ENCODE measurements around the gene SETBP1.

DNA sequence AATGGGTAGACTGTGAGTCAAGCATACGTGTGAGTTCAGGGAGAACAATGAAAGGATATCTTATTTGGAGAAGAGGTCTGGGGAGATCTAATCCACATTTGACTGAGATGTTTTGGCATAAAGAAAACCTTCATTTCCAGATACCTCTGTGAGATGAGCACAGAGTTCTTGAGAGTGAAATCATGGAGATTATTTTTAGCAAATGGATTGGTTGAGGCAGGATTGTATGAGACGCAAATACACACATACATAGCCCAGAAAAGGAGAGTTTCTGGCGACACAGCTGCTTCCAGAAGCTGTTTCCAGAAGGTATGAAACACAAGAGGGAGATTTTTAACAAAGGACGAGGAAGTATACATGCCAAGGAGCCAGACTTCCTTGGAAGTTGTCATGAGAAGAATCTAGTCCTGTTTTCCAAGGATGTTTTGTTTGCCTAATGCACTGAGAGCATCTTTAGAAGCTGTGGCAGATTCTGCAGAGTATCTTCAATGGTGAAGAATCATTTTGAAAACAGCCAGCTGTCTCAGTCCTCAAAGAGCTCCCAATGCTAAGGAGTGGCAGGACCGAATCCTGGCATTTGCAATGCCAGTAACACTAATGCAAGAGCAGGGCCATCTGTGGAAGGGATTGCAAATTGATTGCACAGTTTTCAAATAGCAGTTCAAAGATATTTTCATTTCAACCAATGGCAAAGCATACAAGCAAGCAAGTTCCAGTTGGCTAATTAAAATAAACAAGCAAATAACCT lies 177.2 kb downstream of the SETBP1 start:
- TF ChIP-seq TAF1 (IDR thresholded peaks at IDR 0.05; ENCODE audit: borderline replicate concordance, low read depth, low read length) = no peak
- no peak for TF ChIP-seq POLR2AphosphoS5 (IDR thresholded peaks at IDR 0.05; ENCODE audit: low read depth, low read length)
- TF ChIP-seq POLR2A (IDR thresholded peaks at IDR 0.05; ENCODE audit: low read depth, low read length) = no peak
